Measurements from ENCODE around the gene LLGL1. TPM values are rescaled to one million over a fixed set of nuclear protein-coding genes. Genes with fewer than 3 reads are reported as not detected.

The LLGL1 gene
- total RNA-seq = 39.2 and 43.4 TPM in 2 replicates

DNA sequence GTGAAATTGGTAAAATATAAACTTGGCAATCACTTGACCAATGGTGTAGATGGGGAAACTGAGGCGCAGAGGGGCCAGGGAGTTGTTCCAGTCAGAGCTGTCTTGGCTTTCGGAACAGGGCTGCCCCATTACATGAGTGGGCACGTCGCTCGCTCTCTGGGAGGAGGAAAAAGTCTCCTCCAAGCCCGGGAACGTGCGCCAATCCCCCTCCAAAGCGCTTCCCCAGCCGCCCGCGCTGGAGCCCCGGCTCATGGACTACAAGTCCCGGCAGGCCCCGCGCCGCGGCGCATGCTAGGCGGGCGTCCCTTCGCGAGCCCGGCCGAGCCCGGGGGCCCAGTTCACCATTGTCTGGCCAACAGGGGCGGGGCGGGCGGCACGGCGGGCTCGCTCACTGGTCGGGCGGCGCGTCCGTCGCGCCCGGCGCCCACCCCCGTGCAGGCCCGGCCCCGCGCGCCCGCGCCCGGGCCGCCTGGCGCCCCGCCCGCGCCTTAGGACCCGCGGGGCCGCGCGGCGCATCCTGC, at the start of gene LLGL1:
Gene LLGL1 (plus strand): TSS at position 515 of the 521 bp plus-strand sequence. CDS start 48 bp downstream, outside the sequence.

DNA sequence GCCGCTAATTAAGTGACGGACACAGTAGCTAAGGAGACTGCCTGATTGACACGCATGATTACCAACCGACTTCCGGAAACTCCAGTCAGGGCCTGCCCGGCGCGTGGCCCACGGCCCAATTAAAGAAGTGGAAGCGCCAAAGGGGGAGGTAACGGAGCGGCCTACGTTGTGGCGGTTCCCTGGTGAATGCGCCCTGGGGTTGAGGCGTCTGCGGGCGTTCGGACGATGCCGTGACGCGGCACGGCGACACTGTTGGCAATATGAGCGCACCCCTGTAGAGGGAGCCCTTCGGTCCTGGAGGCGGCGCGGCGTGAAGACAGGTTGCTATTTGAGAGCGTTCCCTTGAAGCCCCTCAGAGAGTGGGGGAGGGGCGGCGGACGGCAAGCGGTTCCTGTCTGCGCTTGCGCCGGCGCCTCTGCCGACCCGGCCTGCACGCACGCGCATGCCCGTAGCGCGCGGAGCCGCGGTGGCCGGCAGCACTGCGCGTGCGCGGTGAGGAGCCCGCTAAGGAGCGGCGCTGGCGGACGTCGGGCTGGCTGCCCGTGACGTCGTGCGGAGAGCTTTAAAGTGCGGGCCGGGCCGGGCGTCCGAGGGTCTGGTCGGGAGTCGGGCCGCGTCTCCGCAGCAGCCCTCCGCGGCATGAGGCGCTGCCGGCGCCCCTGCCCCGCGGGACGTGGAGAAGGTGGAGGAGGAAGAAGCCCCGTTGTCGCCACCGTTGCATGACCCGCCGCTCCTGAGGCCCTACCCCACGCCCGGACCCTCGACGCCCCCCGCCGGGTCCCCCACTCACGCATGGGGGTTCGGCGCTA, 41.9 kb upstream of the LLGL1 start, which contains the start of gene ALKBH5:
Gene ALKBH5 (plus strand): TSS at position 495 of the 809 bp plus-strand sequence. CDS start 416 bp downstream, outside the sequence.

GRCh38 chr17:18258356-18259038, 33.1 kb downstream of the LLGL1 start, which contains the start of gene FLII:
FLII (minus strand) TSS chr17:18258738; CDS start chr17:18258690, 48 bp downstream.

DNA sequence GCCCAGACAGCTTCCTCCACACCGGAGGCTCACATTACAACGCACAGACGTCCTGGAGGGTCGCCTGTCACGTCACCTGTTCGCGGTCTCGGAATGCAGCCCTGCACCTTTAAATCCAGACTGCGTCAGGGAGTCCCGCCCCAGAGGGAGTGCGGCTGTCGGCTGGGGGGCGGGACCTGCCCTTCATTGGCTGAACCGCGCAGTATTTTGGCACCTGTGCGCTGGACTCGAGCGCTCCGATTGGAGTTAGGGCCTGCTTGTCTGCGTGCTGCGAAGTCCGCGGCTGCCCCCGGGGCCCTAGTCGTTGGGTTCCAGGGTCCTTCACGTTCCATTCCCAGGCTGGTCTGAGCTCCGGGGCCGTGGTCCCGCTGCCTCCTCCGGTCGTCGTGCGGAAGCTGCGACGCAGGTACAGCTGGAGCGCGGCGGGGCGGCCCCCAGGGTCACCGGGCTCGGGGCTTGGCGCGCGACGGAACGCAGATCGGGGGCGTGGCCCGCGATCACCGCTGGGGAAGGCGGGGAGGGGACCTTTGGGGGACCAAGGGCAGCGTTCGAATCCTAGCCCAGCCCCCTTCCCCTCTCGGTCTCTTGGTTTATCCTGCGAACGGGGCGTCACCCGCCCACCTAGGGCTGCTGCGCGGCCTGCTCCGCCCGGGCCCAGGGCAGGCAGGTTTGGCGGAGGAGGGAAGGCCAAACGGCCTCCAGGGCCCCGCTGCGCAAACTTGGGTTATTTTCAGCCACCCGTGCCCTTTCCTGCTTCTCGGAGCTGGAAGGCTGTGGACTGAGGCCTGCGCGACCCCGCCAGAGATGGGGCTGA, 35.1 kb downstream of the LLGL1 start, which contains the start of gene MIEF2:
Gene MIEF2 (plus strand): TSS at position 331 of the 814 bp plus-strand sequence. CDS start 2,059 bp downstream, outside the sequence.

Other genes starting within 250 kb of the LLGL1 start
- gene ATPAF2, start 186.5 kb upstream of the LLGL1 start, total RNA-seq = 17.5 and 32.7 TPM in 2 replicates
- 6.0 and 9.2 TPM in 2 replicates for gene GID4, start 186.2 kb upstream of the LLGL1 start, total RNA-seq
- gene DRG2, start 137.7 kb upstream of the LLGL1 start, total RNA-seq = 36.9 and 45.3 TPM in 2 replicates
- 0.49 and 0.72 TPM in 2 replicates for gene MYO15A, start 116.9 kb upstream of the LLGL1 start, total RNA-seq
- gene ALKBH5, start 41.8 kb upstream of the LLGL1 start, total RNA-seq = 100 and 125 TPM in 2 replicates
- 198 and 200 TPM in 2 replicates for gene FLII, start 33.1 kb downstream of the LLGL1 start, total RNA-seq
- 8.1 and 21.5 TPM in 2 replicates for gene MIEF2, start 35.0 kb downstream of the LLGL1 start, total RNA-seq
- 24.0 and 35.0 TPM in 2 replicates for gene TOP3A, start 89.4 kb downstream of the LLGL1 start, total RNA-seq
- gene SMCR8, start 89.7 kb downstream of the LLGL1 start, total RNA-seq = 7.0 and 12.2 TPM in 2 replicates
- gene SHMT1, start 137.9 kb downstream of the LLGL1 start, total RNA-seq = 8.1 and 10.3 TPM in 2 replicates
- not detected in 2 replicates for gene EVPLL, start 152.1 kb downstream of the LLGL1 start, total RNA-seq